ENCODE measurements around the gene SMAD4. TPM values are rescaled to one million over a fixed set of nuclear protein-coding genes. Genes with fewer than 3 reads are reported as not detected.
A peak's percentile ranks its signal among the peaks of the same experiment; 100 is the strongest.
"Not testable (repeated sequence)": the region's sequence is repeated elsewhere in the genome, so short reads cannot be mapped to it uniquely, and the experiment has no call there.

The SMAD4 gene
- total RNA-seq, 1 donor from 2014 or later = 112 TPM

DNA sequence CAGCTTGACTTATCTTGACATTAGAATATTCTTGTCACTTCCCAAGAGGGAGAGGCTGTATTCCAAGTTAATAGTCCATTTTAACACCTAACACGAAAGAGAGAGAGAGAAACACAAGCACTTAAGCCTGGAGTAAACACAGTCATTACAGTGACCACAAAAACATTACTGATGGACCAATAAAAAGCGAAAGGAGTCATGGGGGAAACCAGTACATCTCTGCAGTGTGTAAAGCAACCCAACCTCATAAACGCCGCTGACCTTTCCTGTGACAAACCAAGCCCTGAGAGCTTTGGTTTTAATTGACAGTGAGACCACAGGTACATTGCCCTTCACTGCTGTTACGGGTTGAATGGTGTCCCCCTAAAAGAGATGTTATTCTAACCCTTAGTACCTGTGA lies 78.3 kb downstream of the SMAD4 start:
- no peak for ATAC-seq
- intact Hi-C loops (cut with DNase I) = no loop called here

DNA sequence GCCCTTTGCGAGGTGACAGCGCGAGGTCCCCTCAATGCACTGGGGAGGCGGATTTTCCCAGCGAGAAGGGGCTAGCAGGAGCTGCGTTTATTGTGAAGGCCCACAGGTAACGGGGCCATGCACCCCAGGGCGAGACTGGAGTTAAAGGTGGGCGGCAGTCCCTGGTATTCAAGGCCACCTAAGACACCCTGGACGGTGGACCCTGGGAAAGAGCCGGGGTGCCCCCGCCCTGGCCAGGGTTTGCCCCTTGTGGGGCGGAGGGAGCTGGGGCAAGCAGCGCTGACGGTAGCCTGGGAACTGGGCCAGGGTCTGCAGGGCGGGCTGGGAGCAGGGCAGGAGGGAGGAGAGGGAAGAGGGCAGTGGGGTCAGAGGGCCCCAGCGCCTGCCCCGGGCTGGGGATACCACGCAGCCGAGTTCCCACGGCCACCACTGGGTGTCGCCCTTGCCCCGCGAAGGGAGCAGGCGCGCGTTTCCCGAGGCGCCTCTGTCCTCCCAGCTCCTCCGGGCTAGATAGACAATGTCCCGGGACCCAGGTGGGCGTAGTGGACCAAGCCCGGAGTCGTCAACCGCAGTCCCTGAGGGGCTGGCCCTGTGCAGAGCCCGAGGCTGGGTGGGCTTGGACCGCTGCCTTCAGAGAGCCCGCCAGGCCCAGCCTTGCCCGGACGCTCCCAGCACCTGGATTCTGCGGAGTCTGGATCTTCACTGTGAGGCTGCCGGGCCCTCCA lies 80.2 kb downstream of the SMAD4 start:
- peak; percentile 97 for TF ChIP-seq CTCF (IDR thresholded peaks at IDR 0.05)
- peak; percentile 84 for DNase-seq
- Histone ChIP-seq H3K4me1 (no peaks in the 10 kb centered on the region), H3K27ac (no peak overlapping the region), H3K4me3 (no peak overlapping the region), H3K9me3 (no peaks in the 10 kb centered on the region), H3K36me3 (no peaks in the 10 kb centered on the region), H3K27me3 (no peaks in the 10 kb centered on the region)
- intact Hi-C loops (cut with DNase I) = no loop called here
- ATAC-seq = peak; percentile 97

More for the DNA sequence above, 78.3 kb downstream of the SMAD4 start:
- no peak for TF ChIP-seq CTCF (IDR thresholded peaks at IDR 0.05)
- Histone ChIP-seq H3K9me3 (no peaks in the 10 kb centered on the region), H3K36me3 (no peaks in the 10 kb centered on the region), H3K4me1 (no peaks in the 10 kb centered on the region), H3K27me3 (no peaks in the 10 kb centered on the region), H3K27ac (no peak overlapping the region), H3K4me3 (no peak overlapping the region)
- DNase-seq = no peak

DNA sequence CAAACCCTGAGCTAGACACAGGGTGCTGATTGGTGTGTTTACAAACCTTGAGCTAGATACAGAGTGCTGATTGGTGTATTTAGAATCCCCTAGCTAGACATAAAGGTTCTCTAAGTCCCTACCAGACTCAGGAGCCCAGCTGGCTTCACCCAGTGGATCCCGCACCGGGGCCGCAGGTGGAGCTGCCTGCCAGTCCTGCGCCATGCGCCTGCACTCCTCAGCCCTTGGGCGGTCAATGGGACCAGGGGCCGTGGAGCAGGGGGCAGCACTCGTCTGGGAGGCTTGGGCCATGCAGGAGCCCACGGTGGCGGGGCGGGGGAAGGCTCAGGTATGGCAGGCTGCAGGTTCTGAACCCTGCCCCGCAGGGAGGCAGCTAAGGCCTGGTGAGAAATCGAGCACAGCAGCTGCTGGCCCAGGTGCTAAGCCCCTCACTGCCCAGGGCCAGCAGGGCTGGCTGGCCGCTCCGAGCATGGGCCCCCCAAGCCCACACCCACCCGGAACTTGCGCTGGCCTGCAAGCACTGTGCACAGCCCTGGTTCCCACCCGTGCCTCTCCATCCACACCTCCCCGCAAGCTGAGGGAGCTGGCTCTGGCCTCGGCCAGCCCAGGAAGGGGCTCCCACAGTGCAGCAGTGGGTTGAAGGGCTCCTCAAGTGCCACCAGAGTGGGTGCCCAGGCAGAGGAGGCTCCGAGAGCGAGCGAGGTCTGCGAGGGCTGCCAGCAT lies 81.8 kb downstream of the SMAD4 start:
- H3K4me1 ChIP-seq; ATAC-seq; H3K36me3 ChIP-seq; H3K27ac ChIP-seq; H3K4me3 ChIP-seq; intact Hi-C loops (cut with DNase I); DNase-seq; H3K27me3 ChIP-seq; H3K9me3 ChIP-seq: not testable (repeated sequence)

GRCh38 chr18:51116996-51117395 lies 87.0 kb downstream of the SMAD4 start:
- H3K27me3 ChIP-seq; DNase-seq; H3K9me3 ChIP-seq; H3K27ac ChIP-seq; intact Hi-C loops (cut with DNase I); H3K4me3 ChIP-seq; H3K36me3 ChIP-seq; H3K4me1 ChIP-seq; ATAC-seq: not testable (repeated sequence)

GRCh38 chr18:51119561-51119960 lies 89.5 kb downstream of the SMAD4 start:
- DNase-seq; H3K4me3 ChIP-seq; H3K36me3 ChIP-seq; H3K27ac ChIP-seq; H3K9me3 ChIP-seq; H3K27me3 ChIP-seq; H3K4me1 ChIP-seq; ATAC-seq; intact Hi-C loops (cut with DNase I): not testable (repeated sequence)

GRCh38 chr18:51119976-51120375 lies 90.0 kb downstream of the SMAD4 start:
- H3K27me3 ChIP-seq; ATAC-seq; H3K9me3 ChIP-seq; H3K27ac ChIP-seq; DNase-seq; H3K36me3 ChIP-seq; intact Hi-C loops (cut with DNase I); H3K4me1 ChIP-seq; H3K4me3 ChIP-seq: not testable (repeated sequence)

GRCh38 chr18:51120809-51121596 lies 91.0 kb downstream of the SMAD4 start:
- intact Hi-C loops (cut with DNase I) = no loop called here

More at GRCh38 chr18:51120809-51121596, 91.0 kb downstream of the SMAD4 start:
- Histone ChIP-seq H3K27me3 (no peaks in the 10 kb centered on the region), H3K36me3 (no peaks in the 10 kb centered on the region), H3K4me1 (no peaks in the 10 kb centered on the region), H3K9me3 (no peaks in the 10 kb centered on the region), H3K4me3 (no peak overlapping the region), H3K27ac (no peak overlapping the region)
- no peak for TF ChIP-seq CTCF (IDR thresholded peaks at IDR 0.05)
- DNase-seq = no peak
- ATAC-seq = peak; percentile 17
